ENCODE results near the gene CNDP2.

The CNDP2 gene

DNA sequence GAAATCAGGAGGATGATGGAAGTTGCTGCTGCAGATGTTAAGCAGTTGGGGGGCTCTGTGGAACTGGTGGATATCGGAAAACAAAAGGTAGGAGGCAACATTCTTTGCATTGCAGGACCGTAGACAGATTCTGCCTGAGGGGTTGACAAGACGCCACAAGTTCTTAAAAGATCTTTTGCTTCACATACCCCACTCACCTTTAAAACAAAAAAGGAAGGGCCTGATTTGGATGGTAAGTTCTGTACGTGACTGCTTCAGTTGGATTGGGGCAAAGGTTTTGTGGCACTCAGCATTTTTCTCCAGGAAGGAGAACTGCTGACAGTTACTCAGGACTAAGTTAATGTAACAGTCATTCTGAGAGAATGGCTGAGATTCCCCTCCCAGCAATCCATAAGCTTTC lies 5.2 kb downstream of the CNDP2 start:
- DNase-seq = peak; percentile 4

DNA sequence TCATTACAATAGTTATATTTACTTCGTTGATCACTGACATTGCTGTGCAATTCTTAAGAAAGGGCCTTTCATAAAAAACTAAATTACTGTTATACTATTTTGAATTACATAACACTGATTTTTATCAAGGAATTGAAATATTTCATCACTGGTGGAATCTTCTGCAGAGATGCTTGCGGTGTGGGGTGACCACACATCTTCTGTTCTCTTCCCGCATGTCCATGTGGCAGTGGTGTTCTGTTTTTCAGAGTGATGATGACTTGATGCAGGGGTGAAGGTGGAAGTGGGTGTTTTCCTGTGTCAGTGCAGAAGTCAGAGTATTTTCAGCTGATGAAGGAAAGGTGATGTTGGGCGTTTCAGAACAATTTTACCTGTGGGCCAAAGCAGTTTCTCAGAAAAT lies 7.0 kb downstream of the CNDP2 start:
- DNase-seq = no peak

DNA sequence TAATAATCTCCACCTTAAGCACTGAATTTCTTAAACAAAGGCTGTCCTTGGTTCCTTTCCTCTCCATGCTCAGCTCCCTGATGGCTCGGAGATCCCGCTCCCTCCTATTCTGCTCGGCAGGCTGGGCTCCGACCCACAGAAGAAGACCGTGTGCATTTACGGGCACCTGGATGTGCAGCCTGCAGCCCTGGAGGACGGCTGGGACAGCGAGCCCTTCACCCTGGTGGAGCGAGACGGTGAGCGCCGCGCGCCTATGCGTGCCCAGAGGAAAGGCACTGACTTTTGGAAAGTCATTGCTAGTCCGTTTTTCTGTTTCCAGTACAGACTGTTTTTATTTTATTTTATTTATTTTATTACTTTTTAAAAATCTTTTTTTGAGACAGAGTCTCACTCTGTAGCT lies 9.6 kb downstream of the CNDP2 start:
- peak; percentile 16 for DNase-seq

DNA sequence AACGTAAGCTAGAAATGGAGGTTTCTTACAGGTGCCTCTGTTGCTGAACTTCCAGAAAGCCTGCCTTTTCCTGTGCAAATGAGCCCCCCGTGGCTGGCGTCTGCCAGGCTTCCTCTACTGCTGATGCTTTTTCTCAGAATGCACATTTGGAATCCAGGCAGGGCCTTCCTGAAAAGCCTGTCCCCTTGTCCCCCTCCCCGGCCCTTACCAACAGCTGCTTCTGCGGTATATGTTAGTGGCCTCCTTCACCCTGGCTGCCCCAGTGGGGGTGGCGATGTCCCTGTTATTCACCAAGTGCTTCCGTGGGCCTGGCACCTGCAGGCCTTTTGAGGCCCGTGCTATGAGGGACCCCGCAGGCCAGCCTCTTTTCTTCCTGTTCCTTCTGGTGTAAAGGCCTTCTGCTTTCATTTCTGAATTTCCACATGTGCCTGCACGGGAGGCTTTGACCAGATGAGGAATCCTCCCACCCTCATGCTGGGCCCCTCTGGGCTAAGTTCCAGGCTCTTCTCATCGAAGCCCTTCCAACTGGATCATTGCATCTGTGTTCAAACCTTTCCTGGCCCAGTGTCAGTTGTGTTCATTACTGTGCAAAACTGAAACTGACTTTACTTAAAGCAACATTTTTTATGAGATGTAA lies 10.4 kb downstream of the CNDP2 start:
- peak; percentile 92 for DNase-seq

DNA sequence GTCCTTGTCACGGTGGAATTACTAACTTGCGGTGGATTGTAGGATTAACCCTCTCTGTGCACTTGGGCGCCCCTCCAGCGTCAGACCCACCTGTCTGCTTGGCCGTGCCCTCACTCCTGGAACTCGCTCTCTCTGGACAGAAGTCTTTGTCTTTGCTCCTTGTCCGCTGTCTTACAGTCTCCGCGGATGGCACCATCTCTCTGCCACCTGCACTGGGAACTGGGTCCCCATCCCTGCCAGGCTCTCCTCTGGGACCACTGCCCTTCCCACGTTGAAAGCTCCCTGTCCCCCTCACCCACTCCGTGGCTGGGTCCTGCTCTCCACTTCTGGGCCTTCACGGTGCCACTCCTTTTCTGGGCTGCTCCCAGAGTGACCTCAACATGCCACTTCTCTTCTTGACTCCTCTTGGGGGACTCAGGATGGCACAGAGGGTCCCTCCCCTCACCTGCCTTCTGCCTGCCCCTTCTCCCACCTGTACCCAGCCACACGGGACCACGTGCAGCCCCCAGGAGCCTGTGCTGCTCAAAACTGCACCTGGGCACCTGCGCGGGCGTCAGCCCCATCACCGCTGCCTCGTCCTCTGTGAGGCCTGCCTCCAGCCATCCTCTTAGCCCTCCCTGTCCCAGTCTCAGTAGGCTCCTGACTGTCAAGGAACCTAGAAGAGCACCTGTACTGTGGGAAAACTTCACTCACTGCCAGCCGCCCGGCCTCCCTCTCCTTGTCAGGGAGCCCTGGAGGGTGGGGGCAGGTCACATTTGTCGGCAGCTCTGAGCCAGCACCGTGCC lies 11.1 kb downstream of the CNDP2 start:
- peak; percentile 32 for DNase-seq

DNA sequence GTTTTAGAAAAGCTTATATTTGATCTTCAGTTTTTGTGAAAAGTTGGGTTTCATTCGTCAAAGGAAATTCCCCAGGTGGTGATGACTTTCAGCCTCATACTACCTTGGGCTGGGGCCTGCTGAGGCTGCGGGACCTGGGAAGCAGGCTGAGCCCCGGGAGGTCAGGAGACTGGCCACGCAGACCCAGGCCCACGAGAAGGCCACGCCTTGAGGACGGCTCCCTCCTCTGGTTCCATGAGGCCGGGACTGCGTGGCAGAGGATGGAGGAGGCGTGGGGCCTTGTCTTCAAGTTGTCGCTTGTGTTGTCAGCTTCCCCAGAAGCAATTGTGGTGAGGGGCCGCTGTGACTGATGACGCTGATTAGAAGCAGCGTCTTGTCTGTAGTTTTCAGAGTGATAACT lies 11.8 kb downstream of the CNDP2 start:
- no peak for DNase-seq

DNA sequence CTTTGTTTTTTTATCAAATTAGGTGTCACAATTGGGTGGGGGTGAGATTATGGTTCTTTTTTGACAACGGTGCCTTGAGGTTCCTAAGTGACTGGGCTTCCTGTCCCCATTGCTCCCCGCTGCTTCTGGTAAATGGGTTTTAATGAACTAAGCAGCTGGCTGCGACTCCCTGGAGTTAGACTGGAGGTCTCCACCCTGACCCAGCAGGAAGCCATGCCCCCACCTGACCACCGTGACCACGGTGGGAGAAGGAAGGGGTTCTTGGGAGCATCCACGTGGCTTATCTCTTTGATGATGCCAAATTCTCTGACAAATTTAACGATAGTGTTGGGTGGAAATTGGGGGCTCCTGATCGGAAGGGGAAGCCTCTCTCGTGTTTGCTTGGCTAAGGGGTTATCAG lies 12.2 kb downstream of the CNDP2 start:
- no peak for DNase-seq

DNA sequence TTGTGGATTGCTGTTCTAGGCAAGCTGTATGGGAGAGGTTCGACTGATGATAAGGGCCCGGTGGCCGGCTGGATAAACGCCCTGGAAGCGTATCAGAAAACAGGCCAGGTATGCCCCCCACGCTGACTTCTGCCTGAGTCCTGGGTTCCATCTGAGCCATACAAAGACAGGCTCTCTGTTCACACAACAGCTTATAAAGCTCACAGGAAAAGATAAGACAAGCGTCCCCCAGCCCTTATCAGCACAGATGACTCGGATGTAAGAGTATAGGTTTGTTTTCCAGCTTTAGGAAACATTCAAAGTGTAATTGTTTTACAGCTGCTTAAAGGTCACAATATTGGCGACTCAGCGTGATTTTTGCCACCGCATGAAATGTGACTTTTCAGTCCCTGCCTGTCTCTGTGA lies 12.7 kb downstream of the CNDP2 start:
- DNase-seq = no peak

DNA sequence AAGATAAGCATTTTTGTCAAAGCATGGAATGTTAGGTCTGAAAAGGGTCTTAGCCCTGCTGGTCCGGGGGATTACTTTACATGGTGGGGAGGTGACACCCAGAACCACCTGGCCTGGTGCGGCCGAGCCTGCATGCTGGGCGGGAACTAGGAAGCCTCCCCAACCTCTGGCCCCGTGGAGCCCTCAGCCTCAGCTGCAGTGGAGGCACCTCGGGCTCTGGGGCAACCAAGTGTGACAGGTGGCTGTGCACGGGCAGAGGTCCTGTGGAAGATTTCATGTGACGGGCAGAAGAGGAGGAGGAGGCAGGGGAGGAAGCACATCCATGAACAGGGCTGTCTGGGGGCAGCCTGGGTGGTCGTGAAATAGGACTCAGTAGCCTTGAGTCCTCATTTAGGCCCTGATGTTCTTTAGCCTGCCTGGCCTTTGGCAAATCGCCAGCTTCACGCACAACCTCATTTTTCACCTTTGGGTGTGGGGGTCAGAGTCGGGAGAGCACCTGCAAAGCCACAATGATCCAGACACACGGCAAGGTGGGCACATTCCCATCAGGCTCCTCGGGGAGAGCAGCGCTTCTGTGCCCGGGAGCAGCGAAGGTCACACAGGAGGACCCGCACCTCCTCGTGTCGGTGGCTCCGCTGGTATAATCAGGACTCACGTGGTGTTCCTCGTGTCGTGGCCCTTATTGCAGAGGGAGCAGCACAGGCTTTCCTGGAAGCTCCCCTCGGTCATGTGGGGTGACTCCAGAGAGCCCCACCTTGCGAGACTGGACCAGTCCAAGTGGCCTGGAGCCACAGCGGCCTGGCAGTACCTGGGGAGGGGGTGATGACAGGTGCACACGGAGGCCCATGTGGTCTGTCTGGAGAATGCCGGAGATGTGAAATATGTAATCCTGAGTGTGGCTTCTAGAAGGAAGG lies 13.9 kb downstream of the CNDP2 start:
- peak; percentile 21 for DNase-seq

DNA sequence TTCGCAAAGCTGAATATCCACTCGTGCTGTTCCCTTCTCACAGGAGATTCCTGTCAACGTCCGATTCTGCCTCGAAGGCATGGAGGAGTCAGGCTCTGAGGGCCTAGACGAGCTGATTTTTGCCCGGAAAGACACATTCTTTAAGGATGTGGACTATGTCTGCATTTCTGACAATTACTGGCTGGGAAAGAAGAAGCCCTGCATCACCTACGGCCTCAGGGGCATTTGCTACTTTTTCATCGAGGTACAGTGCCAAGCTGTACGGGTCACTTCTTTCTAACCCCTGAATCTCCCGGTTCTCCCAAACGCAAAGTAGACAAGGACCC lies 14.6 kb downstream of the CNDP2 start:
- DNase-seq = no peak

DNA sequence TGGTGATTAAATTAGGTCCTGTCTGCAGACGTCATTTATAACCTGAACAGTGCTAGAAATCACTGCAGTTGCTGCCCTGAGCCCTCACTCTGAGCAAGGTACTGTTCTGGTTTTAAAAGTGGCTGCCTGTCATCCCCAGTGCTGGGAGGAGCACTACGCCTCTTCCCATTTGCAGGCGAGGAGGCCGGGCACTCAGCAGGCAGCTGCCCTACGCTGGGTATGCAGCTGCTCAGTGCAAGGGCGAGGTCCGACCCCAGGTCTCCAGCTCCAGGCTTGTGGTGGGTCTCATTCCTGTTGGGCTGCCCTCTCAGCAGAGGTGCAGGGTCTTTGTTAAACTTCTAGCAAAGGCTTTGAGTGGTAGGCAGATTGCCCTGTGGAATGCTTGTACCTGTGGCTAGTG lies 15.7 kb downstream of the CNDP2 start:
- no peak for DNase-seq

DNA sequence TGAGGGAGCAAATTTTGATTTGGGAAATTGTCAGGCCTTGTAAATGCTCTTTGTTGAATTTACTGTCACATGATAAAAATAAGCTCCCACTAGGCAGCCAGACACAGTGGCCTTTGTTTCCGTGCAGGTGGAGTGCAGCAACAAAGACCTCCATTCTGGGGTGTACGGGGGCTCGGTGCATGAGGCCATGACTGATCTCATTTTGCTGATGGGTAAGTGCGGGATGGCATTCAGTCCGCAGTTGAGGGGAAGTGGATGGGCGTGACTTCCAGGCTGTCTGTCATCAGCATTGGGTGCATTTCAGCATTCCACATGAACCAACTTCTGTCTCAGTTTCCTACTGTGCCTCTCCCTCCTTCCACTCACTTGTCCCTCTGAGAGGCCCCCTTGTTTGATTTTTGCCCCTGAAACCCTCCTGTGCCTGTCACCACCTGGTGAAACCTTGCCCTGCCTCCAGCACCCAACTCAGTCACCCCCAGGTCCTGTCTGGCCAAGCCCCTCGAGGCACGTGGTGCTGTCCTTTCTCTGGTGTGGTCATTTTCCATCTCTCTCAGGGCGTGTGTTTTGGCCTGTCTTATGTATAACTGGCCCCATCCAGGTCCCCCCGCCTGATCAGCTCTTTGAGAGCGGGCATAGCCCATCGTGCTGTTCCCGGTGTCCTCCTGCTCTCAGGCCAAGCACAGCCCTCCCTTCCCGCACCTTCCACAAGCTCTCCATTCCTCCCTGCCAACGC lies 16.3 kb downstream of the CNDP2 start:
- no peak for DNase-seq

DNA sequence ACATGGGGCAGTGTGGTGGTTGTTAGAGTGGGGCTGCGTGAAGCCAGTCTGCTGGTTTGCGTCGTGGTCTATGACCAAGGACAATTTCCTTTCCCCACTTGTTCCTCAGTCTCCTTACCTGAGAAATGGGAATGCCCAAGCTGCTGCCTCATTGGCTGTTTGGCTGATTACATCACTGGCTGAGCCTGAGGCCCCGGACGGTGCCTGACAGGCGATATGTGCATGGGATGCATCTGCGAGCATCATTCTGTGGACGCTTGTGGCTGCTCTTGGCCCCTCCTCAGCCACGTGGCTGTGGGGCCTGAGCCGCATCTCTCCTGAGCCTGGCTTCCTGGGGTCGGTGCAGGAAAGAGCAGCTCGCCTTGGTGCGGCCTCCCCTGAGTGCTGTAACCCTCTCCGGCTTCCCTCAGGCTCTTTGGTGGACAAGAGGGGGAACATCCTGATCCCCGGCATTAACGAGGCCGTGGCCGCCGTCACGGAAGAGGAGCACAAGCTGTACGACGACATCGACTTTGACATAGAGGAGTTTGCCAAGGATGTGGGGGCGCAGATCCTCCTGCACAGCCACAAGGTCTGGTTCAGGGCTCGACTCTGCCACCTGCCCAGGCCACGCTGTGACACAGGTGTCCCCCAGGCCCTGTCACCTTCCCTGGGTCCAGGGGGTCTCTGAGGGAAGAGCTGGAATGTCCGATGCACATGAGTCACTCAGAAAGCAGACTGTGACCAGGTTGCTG lies 17.2 kb downstream of the CNDP2 start:
- no peak for DNase-seq

DNA sequence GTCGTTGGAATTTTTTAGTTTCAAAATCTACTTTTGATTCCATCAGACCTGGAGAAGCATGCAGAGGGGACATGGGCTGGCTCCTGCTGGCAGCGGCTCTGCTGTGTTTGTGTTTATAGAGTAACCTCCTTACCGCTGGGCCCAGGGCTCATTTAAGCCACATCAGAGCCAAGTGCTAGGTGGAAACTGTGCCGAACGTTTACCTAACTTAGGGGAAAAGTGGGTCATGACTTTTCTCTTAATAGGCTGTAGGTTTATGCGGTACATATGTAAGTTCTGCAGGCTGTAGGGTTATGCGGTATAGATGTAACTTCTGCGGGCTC lies 17.7 kb downstream of the CNDP2 start:
- no peak for DNase-seq

DNA sequence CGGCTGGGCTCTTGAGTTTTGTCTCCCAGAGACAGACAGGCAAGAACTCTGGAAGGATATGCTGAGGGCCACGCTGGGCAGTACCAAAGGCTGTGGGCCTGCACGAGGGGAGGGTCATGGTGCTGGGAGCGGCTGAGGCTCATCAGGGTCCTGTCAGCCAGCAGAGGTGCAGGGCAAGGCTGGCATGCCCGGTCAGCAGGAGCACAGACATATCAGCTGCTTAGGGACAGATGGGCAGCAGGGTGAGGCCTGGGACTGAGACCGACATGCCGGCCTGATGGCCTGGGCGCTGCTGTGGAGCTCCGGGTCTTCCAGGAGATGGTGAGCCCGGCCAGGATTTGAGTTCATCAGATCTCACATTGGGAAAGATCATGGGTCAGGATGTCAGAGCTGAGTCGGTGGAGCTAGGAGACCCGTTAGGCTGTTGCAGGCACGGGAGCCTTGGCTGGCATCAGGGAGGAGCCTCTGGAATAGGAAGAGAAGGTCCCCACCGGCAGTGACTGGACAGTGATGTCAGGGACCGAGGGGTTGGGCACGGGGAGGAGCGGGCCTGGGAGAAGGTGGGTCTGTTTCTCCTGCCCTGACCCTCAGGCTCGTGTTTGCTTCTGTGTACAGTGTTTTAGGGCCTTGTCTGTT lies 18.8 kb downstream of the CNDP2 start:
- DNase-seq = no peak

DNA sequence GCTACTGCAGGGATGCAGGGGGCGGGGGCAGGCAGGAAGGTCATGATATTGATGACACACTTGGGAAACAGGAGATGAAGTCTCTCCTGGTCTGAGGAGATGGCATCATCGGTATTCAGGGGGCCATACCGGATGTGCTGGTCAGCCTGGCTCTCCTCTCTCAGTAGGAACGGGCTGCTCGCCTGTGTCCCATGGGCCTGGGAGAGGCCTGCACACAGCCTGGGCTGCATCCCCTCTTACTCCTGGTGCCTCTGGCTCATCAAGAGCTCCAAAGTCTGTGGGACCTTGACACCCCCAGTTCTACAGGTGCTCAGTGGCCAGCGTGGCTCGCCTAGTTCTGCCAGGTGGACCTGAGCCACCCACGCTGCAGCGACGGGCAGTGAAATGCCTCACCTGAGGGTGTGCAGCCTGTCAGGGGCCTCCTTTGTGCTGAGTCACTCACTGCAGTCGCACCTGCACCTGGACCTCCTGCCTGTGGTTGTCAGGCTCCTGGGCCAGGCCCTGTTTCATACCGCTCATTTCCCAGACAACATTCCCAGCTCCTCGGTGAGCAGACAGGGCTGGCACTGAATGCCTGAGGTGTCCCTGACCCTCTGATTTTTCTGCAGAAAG lies 19.6 kb downstream of the CNDP2 start:
- DNase-seq = no peak

DNA sequence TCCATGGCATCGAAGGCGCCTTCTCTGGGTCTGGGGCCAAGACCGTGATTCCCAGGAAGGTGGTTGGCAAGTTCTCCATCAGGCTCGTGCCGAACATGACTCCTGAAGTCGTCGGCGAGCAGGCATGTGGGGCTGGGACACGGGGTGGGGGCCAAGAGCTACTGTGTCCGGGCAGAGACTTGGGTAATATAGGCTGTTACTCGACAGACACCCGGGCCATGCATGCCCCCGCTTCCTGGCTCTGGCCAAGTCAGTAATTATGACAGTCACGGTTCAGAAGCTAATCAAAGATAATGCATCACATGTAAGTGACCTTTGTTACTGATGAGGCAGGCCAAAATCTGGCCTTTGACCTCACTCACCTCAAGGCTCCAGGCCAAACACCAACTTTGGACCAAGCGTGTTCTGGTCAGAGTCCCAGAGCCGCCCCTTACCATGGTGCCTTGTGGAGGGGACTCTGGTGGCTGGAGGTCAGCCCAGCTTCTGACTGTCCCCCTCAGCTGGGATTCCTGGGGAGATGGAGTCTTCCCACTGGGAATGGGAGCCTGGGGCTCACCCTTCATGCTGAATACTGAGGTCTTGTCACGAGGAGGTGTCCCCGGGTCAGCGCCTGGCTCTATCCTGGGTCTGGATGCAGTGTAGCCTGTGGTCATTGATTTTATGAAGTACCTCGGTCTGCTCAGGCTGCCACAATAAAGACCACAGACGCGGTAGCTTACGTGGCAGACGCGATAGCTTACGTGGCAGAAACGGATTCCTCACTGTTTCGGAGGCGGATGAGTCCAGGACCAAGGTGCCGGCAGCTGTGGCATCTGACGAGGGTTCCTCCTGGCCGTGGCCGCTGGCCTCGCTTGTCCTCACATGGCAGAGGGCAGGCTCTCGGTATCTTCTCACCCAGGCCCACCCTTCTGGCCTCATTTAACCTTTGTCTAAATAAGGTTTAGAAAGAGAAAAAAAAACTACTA lies 20.4 kb downstream of the CNDP2 start:
- peak; percentile 6 for DNase-seq

DNA sequence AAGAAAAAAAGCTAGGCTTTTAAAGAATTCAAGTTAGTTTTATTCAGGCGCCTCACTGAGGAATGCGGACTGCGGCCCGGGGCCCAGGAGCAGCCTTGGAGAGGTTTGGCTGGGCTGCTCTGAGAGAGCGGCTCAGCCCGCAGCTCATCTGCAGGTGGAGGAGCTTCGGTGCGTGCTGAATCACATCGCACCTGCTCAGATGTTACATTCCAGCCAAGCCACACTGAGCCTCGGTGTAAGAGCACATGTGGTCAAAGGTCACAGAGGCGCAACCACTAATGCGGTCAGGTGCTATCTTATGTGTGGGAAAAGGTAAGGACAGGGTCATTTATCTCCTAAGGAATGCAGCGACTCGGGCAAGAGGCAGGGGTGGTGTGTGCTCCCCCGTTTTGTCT lies 21.1 kb downstream of the CNDP2 start:
- DNase-seq = no peak

DNA sequence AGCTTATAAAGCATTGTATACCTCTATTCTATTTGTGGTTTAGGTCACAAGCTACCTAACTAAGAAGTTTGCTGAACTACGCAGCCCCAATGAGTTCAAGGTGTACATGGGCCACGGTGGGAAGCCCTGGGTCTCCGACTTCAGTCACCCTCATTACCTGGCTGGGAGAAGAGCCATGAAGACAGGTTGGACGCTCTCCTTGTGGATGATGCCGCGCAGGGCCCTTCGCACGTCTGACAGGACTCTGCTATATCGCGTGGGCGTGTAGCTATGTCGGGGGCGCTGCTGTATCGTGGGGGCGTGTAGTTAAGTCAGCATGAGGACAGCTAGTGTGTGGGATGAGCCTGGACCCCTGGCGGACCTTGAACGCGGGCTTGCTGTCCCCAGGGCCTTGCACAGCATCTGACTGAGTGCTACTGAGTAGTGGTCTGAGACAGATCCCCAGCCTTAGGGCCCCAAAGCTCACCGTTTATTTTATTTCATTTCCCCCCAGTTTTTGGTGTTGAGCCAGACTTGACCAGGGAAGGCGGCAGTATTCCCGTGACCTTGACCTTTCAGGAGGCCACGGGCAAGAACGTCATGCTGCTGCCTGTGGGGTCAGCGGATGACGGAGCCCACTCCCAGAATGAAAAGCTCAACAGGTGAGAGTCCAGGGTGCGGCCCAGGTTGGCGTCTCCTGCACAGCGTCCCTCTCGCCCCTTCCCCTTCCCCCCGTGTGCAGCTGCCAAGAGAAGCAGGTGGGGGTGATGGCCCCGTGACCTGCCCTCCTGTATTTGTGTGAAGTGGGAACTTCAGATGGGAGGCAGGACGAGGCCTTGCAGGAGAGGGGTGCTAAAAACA lies 22.5 kb downstream of the CNDP2 start:
- DNase-seq = no peak
